ENCODE results near the gene VPS50.
"Not testable (repeated sequence)": the region's sequence is repeated elsewhere in the genome, so short reads cannot be mapped to it uniquely, and the experiment has no call there.

VPS50 gene

DNA sequence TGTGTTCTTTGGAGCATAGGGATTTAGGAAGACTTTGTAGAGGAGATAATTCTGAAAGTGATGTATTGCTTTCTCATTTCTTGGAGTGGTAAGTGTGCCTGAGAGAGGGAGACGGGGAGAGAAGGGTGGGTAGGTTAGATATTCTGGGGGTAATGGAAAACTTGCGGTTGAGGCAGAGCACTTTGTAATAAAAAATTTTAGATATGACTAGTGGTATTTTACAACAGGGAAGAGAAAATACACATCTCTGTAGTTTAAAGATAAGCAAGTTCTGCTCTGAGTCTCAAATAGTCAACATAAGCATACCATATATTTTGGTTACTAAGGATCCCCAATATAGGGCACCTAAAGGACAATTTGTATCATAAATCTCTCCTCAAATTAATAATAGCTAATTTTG is 6.6 kb downstream of the VPS50 start:
- no peak for DNase-seq (ENCODE audit: low spot score)

DNA sequence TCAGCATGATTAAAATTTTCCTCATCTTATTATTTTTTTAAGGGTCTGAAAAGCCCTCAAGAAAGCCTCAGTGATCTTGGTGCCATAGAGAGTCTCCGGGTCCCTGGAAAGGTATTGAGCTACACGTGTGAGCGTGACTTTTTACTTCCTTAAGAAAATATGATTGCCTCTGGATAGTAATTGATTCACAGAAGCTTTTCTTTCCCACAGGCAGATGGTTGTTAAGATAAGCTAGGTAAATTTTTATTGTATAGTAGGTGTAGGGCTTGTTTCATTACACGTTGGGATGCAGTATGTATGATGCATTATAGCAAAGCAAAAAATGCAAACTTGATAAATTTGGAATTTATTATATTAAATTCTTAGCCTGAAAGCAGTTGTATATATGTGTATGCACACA is 7.7 kb downstream of the VPS50 start:
- no peak for DNase-seq (ENCODE audit: low spot score)

GRCh38 chr7:93242106-93242505 is 9.9 kb downstream of the VPS50 start:
- no peak for DNase-seq (ENCODE audit: low spot score)

DNA sequence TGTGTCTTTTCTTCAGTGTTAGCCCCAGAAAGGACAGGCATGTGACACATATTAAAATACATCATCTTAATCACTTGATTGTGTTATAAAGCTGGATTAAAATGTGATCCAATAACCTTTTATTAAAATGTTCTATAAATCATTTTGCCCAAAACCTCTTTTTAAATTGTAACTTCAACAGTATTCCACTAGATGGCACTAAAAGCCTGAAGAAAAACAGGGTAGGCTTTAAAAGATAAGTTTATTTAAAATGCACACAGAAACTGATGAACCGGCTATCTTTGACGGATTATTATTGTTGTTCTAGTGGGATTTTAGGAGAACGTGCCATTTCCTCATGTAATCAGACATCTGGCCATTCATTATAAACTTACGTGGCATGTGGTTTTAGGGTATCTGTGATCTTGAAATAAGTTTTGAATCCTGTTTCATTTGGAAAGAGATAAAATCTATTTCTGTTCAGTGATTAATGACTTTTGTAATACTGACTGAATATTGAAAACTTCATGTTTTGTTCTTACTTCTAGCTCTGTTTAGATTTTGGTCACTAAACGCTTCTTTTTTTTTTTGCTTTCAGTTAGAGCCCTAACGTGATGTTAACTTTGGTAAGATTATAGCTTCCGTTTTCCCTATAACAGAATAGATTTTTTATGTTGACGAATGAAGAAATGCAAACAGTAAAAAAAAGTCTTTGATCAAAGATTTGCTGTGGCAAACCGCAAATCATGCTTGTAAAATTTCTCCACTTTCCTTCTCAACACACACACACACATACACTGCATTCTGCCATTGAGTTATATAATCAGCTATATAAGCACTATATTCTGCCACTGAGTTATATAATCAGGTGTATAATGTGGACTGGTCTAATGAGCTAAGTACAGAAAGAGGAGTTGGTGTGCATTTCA is 13.6 kb downstream of the VPS50 start:
- peak; percentile 22 for DNase-seq (ENCODE audit: low spot score)

- no peak for DNase-seq (ENCODE audit: low spot score)
Measured at GRCh38 chr7:93249491-93250148, 17.5 kb downstream of the VPS50 start.

- DNase-seq (ENCODE audit: low spot score) = no peak
Measured at GRCh38 chr7:93258661-93259060, 26.5 kb downstream of the VPS50 start.

GRCh38 chr7:93262535-93262934 is 30.4 kb downstream of the VPS50 start:
- no peak for DNase-seq (ENCODE audit: low spot score)

DNA sequence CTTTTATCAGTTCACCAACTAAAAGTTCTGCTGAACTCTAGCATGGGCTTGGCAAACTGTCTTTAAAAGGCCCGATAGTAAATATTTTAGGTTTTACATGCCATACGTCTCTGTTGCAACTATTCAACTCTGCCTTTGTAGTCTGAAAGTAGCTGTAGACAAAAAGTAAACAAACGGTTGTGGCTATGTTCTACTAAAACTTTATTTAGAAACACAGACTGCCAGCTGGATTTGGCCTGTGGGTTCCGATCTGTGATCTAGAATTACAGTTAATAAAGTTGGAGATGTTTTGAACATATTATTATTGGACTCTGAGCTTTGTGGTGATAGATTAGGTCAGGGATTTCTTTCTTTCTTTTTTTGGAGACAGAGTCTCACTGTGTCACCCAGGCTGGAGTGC is 33.1 kb downstream of the VPS50 start:
- DNase-seq (ENCODE audit: low spot score) = no peak

DNA sequence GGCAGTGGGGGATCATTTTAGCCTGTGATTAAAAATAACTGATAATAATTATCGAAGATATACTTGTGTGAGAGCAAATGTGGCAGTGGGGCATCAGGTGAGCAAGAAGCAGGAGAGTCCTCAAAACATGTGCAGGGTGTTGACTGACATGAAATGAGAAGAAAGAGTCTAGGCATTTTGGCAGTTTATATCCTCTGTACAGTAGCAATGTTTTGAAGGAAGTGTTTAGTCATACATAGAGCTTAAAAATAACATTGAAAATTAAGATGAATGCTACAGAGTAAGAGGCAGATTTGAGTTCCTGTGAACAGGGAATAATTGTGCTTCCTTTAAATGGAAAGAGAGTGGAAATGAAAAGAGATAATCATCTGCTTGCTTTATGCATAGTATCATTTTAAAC is 47.4 kb downstream of the VPS50 start:
- no peak for DNase-seq (ENCODE audit: low spot score)

DNA sequence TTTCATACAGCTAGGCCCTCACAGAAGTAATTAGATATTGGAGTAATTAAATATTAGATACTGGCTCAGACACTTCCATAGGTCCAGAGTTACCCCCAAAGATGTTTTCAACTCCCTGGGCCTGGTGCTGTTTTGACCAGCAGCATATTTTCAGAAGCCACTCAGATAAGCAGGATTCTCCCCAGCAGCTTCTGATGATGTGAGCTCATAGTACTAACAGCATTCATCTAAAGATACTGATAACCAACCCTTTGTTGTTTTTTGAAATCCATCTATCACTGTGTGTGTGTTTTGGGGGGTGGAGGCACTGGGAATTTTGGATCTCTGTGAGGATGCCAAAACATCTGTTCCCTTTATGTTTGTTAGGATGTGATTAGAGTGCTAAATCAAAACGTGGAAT is 52.7 kb downstream of the VPS50 start:
- no peak for DNase-seq (ENCODE audit: low spot score)

GRCh38 chr7:93293229-93293628 is 61.1 kb downstream of the VPS50 start:
- no peak for DNase-seq (ENCODE audit: low spot score)

- no peak for DNase-seq (ENCODE audit: low spot score)
Measured at GRCh38 chr7:93298206-93298605, 66.0 kb downstream of the VPS50 start.

- no peak for DNase-seq (ENCODE audit: low spot score)
Measured at GRCh38 chr7:93298671-93299070, 66.5 kb downstream of the VPS50 start.

DNA sequence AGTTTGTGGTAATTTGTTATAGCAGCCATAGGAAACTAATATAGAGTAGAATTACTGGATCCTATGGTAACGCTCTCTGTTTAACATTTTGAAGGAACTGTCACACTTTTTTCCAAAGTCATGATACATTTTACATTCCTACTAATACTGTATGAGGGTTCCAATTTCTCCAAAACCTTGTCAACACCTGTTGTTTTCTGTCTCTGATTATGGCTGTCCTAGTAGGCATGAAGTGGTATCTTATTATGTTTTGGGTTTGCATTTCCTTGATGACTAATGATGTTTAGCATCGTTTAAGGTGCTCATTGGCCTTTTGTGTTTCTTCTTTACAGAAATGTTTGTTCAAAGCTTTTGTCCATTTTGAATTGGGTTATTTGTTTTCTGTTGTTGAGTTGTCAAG is 69.6 kb downstream of the VPS50 start:
- DNase-seq (ENCODE audit: low spot score) = no peak

- DNase-seq (ENCODE audit: low spot score) = no peak
Measured at GRCh38 chr7:93307131-93307660, 75.0 kb downstream of the VPS50 start.

- DNase-seq (ENCODE audit: low spot score) = no peak
Measured at GRCh38 chr7:93307943-93308342, 75.8 kb downstream of the VPS50 start.

DNA sequence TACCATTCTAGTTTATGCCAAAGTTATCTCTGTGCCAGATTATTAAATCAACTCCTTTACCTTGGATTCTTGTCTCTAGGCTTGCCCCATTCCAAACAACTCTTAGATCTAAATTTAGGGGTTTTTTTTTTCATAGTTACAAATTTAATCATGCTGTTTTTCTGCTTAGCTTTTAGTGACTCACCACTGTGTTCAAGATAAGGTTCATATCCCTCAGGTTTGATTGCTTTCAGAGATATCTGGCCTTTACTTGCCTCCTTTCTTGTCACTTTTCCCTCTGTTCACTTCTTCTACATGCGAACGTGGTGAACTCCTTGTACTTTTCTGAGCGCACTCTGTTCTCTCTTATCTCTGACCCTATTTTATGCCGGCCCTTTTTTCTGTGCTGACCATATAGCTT is 78.2 kb downstream of the VPS50 start:
- no peak for DNase-seq (ENCODE audit: low spot score)

GRCh38 chr7:93314449-93314848 is 82.3 kb downstream of the VPS50 start:
- no peak for DNase-seq (ENCODE audit: low spot score)

- DNase-seq (ENCODE audit: low spot score) = no peak
Measured at GRCh38 chr7:93315896-93316295, 83.7 kb downstream of the VPS50 start.

DNA sequence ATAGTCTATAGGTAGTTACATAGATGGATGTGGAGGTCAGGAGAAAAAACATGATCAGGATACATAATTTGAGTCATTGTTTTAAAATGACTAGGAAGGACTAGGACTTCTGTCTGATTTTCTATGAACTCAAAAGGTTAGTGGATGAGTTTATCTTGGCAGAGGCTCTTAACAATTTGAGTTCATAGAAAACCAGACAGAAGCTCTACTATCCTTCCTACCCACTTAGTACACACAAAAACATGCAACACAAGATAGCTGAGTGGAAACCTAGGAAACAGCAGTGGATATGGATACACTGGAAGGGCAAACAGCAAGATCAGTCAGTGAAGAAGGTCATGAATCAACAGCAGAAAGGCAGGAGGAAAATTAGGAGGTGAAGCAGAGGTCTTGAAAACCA is 84.6 kb downstream of the VPS50 start:
- DNase-seq (ENCODE audit: low spot score) = no peak

DNA sequence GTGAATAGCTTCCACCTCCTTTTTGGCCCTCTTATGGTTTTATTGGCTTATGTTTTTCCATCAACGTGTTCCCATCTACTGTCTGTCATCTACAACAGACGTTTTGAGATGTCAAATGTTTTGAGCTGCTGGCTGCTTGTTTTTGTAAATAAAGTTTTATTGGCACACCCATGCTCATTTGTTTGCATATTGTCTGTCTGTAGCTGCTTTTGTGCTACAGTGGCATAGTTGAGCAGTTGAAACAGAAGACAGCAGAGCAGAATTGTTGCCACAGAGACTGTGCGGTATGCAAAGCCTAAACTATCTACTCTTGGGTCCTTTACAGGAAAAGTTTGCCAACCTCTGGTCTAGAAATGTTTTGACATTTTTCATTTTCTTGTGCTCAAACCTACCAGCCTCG is 88.7 kb downstream of the VPS50 start:
- DNase-seq (ENCODE audit: low spot score) = no peak

- not testable (repeated sequence) for DNase-seq (ENCODE audit: low spot score)
Measured at GRCh38 chr7:93326291-93326690, 94.1 kb downstream of the VPS50 start.

DNA sequence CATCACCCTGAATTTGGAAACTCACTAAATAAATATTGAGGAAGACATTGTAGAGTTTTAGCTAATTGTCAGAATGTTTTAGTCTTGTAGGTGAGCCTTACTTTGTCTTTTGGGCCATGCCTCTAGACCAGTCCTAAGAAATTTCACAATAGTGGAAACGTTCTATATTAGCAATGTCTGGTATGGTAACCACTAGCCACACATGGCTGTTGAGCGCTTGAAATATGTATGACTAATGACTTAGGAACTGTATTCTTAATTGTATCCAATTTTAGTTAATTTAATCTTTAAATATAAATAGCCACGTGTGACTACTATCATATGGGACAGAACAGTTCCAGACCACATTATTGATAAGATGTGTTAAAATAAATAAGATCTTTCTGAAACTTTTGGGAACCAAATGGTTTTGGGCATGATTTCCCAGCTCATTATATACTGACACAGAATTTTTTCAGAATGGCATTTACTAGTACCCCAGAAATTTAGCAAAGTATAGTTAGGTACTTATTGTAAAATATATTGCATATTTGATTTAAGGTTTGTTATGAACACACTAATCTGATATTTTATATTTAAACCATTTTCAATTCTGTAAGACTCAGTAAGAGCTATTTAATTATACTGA is 95.0 kb downstream of the VPS50 start:
- no peak for DNase-seq (ENCODE audit: low spot score)

Measured in D341Med (cell line).